ENCODE data around the gene MGLL.

DNA sequence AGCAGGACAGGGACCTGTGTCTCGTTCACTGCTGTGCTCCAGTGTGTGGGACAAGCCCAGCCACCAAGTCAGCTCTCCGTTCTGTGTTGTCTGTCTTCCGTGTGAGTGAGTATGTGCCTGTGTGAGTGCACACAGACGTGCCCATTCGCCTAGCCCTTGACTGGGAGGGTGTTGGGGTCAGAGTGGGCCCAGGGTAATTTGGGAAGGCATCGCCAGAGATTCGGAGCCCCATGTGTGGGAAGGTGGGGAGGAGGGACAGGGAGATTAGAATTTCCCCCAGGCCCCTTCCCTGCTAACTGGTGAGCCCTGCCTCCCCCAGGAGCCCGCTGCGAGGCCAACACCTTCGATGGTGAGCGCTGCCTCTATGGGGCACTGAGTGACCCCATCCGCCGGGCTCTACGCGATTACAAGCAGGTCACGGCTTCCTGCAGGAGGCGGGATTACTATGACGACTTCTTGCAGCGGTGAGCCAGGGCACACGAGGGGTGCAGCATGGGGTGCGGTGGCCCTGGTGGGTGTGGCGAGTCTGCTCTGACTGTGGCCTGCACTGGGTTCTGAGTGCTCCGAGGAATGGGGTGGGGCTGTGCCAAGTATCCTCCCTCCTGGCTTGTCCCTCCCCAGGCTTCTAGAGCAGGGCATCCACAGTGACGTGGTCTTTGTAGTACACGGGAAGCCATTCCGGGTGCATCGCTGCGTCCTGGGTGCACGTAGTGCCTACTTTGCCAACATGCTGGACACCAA is 146.5 kb downstream of the MGLL start:
- TF ChIP-seq, protein P1, sequence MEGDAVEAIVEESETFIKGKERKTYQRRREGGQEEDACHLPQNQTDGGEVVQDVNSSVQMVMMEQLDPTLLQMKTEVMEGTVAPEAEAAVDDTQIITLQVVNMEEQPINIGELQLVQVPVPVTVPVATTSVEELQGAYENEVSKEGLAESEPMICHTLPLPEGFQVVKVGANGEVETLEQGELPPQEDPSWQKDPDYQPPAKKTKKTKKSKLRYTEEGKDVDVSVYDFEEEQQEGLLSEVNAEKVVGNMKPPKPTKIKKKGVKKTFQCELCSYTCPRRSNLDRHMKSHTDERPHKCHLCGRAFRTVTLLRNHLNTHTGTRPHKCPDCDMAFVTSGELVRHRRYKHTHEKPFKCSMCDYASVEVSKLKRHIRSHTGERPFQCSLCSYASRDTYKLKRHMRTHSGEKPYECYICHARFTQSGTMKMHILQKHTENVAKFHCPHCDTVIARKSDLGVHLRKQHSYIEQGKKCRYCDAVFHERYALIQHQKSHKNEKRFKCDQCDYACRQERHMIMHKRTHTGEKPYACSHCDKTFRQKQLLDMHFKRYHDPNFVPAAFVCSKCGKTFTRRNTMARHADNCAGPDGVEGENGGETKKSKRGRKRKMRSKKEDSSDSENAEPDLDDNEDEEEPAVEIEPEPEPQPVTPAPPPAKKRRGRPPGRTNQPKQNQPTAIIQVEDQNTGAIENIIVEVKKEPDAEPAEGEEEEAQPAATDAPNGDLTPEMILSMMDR (IDR thresholded peaks at IDR 0.05) = no peak
- no peak for TF ChIP-seq POLR2A (IDR thresholded peaks at IDR 0.05)
